HPDE6-E6E7 (cell line): Measurements from ENCODE around the gene LAIR1.
"Not testable (repeated sequence)": the region's sequence is repeated elsewhere in the genome, so short reads cannot be mapped to it uniquely, and the experiment has no call there.

Experiments
- DNase-seq: peaks from one replicate; pipeline ENCODE4 v3.0.0; 2011; ENCODE audit warnings: missing footprints; ENCODE audit errors: extremely low spot score

The LAIR1 gene

DNA sequence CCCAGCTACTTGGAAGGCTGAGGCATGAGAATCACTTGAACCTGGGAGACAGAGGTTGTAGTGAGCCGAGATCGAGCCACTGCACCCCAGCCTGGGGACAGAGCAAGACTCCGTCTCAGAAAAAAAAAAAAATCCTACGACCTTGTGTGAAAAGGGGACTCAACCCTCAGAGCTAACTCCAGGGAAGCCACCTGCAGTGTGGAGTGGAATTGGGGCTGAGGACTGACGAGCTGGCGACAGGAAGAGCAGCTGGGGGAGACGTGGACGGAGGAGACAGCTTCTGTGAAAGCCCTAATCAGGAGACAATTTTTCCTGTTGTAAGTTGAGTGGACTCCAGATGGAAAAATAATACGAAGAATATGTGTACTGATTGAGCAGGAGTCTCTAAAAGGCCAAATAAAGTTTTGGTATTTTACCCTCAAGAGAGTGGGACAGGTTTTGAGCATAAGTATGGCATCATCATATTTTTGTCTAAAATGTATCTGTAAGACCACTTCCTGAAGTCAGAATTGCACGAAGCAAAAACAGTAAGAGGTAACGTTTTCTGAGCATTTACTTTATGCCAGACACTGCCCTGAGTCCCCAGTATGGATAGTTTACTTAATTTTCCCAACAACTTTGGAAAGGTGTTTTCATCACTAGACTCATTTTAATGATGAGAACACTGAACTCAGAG is 12.0 kb upstream of the LAIR1 start:
- DNase-seq, result no peak

DNA sequence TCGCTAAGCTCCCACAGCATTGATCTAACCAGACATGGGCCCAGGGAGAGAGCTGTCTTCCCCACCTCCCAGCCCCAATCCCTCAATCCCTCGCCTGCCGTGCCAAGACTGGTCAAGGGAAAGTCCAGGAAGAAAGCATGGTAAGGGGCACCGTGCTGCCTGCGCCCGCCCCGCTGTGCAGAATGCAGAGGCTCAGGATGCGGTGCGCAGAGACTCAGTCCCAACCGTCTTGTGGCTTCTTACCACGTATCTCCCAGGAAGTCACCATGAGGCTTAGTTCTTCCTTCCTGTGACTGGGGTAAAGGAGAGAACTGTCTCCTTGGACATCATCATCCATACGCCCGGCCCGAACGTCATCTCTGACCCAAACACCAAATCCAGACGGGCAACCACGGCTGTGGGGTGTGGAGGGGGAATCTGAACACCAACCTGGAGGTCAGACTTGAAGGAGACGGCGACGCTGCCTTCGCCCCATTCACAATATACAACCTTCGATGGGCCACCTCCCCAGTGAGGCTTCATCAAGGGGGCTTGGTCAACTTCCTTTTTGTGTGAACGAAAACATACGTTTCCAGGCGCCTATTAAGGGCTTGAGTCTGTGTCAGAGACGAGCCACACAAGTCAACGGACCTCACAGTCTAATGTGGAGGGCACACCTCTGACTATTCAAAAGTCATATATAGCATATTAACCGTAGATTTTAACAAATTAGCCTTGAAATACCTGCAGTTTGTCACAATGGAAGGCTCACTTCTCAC is 10.6 kb upstream of the LAIR1 start:
- DNase-seq, result not testable (repeated sequence)

DNA sequence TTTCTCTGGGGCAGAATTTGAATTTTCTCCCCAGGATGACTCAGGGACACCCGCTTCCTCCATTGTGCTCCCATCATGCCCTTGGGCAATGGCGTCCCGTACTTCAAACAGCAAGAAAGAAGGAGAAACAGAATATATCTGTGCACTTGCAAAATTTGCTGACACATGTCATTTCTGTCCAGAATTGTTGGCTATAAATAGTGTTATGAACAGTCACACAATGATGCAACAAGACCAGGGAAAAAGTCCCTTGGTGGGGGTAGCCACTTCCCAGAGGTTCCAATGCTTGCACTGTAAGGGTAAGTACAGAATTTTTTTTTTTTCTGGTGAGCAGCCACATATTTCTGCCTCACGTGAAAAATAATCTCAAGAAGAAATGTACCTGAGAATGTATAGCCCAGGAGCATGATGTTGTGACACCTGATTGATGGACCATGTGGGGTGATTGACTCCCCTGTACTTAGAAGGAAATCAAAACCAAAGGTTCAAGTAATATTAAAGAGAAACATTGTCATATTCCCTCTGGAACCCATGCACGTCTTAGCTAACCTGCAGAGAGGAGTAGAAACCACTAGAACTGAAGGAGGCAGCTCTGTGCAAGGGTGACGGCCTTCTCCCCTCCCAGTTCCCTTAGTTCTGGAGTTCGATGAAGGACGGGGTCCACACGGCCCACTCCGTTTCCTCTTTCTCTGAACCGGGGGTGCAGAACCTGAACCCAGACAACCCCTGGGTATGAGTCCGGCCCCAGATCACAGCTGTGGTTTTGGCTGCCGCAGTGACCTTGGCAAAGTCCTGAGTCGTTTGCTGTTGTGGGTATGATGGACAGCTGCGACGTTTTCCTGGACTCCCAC is 9.3 kb upstream of the LAIR1 start:
- DNase-seq, result no peak

DNA sequence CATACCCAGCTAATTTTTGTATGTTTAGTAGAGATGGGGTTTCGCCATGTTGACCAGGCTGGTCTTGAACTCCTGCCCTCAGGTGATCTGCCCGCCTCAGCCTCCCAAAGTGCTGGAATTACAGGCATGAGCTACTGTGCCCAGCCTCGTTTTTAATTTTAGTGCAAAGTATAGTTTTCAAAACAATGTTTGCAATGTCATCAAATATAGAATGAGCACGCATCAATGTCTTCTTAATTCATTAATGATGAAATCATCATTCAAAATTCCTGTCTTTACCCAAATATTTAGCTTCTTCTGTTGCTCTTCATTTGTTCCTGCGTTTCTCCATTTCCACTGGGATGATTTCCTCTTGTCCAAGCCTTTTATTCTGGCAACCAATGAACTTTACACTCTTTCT is 6.7 kb upstream of the LAIR1 start:
- not testable (repeated sequence) for DNase-seq

DNA sequence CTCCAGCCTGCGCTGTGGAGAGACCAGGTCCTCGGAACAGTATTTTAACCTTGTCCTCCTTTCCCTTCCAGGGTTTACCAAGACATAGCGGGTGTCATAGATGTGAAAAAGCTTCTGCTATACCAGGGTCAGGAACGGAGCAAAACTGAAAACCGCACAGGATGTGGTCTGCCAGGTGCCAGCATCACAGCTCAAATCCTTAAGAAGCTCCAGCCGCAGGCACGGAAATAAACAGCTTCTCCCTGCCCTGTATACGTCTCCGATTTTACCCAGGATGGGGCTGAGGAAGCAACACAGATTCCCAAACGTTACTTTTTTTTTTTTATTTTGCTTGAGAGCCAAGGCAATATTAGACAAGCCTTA is 5.7 kb upstream of the LAIR1 start:
- not testable (repeated sequence) for DNase-seq

DNA sequence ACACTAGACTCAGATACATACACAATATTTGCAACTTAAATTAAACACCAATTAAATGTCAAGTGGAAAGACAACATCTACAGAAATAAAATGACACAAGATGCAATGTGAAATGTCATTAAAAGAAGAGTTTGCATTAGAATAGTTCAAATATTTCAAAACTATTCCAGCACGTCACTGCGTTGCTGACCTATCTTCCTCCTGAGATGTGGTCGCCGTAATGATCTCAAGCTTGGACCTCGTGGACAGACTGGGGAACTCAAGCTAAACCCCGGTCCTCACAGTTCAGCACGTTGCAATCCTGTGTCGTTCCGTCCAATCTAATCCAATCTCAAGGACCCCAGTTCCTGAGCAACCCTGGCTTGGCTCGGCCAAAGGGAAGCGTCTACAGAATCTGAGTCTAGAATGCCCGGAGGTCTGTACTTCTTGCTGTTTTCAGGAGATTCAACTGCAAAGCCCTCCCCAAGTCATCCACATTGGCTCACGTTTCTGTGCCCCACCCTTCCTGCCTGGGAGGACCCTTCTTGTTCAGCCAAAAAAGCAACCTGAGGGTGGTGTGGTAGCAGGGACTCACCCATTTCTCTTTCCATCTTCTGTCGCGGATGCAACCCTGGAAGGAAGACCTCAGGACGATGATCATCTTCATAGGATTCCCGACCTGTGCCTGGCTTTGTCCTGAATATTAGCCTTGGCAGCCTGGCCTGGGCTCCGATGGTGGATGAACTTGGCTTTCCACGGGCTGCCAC is 5.1 kb upstream of the LAIR1 start:
- DNase-seq, result not testable (repeated sequence)

DNA sequence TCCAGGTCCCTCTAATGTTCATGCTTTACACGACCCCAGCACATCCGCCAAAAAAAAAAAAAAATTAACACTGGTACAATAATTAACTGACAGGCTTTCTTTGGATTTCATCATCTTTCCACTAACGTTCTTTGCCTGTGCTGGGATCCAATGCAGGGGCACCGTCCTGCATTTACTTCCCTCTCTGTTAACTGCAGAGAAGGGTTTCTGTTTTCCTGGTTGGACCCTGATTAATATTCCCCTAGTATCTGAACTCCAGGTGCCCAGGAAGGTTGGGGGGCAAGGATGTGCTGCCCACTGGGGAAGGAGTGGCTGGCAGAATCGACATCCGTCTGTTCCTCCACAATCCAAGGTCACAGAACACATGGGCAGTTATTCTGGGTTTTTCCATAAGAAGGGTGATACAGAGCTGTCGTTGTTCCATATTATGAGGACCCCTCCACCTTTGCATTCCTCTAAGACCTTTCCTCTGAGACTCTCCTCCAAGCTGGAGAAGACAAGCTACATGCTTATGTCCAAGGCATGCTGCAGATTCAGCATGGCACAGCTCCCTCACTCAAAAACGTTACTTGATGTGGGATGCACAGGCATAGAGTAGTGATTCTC is 4.5 kb upstream of the LAIR1 start:
- DNase-seq, result no peak

DNA sequence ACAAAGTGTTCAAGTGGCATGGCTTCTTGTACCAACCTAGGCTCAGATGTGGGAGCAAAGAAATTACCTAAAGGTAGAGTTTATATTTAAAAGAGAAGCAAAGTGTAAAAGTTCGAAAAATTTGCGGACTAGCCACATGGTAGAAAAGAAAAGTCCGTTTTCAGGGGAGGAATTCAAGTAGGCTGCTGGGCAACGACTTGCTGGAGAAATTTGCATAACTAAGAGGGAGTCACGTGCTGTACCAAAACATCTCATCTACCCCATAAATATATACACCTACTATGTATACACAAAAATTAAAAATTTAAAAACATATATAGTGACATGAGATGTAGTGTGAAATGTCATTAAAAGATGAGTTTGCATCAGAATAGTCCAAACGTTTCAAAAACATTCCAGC is 2.1 kb upstream of the LAIR1 start:
- no peak for DNase-seq

DNA sequence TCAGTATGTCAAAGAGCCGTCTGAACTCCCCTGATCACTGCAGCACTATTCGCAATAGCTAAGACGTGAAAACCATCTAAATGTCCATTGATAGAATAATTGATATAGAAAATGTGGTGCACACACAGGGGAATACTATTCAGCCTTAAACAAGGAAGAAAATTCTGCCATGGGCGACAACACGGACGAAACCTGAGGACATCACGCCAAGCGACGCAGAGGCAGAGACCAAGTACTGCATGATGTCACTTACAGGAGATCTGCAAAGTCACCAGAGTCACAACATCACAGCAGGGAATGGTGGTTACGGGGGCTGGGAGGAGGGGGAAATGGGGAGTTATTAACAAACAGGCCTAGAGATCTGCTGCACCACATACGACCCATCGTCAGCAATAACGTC is 1.1 kb upstream of the LAIR1 start:
- not testable (repeated sequence) for DNase-seq

DNA sequence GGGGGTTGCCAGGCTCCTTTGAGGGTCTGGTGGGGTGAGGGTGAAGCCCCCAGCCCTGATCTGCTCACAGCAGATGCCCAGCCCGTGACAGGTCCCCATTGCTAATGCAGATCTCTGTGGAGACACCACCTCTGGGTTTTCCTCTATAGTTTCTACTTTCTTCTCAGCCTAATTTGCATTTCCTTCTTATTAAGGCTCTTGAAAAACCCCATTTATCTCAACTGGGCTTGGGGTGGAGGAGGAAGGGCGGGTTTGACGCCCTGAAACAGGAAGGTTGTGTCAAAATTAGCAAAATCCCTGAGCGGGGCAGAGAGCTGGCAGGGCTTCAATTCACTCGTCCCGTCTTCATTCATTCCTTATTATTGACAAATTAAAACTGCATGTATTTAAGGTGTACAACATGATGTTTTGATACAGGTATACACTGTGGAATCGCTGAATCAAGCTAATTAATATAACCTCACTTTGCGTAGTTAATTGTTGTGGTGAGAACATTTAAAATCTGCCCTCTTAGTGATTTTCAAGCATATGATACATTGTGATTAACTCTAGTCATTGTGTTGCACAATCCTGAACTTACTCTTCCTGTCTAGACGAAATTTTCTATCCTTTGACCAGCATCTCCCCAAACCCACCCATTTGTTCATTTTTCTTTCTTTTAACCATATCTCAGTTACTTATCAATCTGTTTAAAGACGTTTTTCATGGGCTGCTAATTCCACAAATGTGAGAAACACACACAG is 2.9 kb downstream of the LAIR1 start:
- not testable (repeated sequence) for DNase-seq

DNA sequence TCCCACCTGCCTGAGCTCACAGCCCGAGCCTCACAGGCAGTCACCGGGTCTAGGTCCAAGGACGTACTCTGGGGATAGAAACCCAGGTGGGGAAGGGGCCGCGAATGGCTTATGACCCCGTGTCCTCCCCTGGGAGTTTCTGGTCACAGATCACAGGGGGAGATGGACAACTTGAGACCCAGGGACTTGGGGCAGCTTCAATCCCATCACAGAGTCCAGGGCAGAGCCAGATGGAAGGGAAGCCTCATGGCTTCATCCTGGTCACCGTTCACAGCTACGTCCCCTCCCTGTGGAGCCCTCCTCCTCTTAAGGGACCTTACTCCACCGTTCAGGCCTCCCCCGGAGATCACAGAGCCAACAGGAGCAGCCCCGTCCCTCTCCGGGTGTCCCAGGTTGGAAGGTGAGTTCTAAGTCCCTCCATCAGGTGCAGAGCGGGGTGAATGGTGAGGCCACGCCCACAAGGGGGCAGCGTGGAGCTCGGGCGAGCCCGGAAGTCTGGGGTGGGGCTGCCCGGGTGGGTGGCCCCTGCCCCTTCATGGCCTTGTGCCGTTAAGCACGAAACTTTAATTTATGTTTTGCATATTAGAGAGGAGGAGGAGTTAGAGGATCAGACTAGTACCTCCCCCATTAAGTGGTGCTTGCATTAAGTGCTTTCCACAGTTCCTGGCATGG is 5.4 kb downstream of the LAIR1 start:
- not testable (repeated sequence) for DNase-seq

DNA sequence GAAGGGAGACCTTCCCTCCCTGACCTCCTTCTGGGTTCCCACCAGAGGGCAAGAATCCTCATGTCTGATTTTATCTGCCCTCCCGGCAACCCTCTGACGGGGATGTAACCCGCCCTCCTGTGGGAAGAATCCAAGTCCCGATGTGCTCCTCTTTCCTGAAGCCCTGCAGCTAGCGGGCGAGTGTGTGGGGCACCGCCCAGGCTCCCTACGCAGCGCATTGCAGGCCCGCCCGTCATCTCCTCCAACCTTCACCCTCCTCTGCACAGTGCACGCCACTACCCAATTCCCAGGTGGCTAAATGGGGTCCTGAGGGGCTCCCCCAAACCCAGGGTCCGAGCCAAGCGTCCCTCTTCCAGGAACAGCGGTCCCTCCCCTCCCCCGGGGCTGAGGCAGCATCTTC is 7.3 kb downstream of the LAIR1 start:
- DNase-seq, result no peak

DNA sequence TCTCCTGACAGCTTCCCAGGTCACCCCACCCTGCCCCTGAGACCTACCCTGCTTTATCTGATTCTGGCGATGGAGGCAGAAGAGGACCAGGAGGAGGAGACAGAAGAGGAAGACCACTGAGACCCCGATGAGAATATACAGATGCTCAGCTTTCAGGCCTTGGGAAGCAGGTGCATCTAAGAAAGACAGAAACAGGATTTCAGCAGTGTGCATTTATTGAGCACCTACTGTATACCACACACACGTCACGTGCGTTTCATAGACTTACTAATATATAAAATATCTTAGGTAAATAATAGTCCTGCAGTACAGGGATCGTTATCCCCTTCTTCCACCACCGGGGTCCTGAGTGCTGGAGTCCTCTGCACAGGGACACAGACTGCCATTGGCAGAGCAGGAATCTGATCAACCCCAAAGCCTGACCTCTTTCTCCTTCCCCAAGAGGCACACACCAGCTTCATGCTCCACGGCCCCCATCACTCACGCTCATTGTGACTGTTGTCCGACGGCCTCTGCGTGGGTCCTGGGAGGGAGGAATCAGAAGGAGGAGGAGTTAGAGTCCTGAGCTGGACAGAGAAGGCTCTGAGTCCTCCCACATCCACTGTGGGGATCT is 8.2 kb downstream of the LAIR1 start:
- DNase-seq, result no peak

DNA sequence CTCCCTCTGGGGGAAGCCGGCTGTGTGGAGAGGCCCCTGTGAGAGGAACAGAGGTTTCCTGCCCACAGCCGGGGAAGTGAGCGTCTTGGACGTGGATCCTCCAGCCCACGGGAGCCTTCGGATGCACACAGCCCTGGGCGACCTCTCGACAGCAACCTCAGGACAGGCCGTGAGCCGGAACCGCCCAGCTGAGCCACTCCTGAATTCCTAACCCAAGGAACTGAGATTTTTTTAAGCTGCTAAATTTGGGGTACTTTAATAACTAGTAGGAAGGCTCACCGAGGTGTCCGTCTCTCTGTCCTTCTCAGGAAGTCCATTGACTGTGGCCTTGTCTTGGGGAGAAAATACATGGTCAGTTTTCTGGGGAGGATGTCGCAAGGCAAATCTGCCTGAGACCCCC is 9.1 kb downstream of the LAIR1 start:
- no peak for DNase-seq

DNA sequence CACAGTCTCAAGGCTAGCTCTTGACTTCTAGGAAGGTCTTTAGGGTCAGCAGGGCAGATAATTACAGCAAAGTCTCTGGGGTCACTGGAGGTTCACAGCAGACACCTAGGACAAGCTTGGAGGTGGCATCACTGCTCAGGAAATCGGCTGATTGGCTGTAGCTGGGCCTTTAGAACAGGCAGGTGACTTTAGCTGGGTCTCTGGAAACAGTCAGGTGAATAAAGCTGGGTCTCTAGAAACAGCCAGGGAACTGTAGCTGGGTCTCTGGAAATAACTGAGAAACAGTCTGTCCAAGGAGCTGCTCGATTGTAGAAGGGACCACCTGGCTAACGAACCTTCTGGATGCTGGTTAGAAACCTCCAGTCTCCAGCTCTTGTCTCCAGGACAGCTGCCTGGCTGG is 10.0 kb downstream of the LAIR1 start:
- DNase-seq, result no peak

DNA sequence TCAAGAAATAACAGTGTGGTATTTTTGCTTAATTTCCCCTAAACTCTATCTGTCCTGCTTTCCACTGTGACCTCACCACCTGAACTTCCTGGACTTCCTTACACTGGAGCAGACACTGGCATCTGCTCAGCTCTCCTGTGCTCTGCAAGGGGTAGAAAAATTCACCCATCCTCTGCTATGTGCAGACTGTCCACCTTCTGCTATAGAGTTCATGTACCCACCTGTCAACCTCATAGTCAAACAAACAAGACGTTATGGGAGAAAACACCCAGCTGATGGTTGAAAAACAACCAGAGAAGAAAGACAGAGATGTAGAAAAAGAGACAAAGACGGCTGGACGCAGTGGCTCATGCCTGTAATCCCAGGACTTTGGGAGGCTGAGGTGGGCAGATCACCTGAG is 12.2 kb downstream of the LAIR1 start:
- no peak for DNase-seq

DNA sequence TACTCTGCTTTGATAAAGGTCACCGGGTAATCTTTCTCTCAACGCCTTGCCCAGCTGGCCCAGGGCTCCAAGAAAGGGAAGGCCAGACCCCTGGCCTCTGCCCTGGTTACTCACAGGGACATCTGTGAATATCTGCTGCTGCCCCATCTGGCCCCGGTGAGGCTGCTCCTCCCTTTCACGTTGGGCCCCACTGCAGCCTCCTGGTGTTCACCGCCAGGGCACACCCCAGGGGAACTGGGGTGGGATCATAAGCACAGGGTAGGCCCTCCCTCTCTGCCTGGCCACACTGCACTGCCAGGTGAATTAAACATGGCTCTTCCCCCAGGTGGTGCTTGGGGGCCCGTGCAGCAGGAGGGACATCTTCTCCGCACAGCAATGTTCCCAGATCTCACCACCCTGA is 12.7 kb downstream of the LAIR1 start:
- DNase-seq, result no peak

DNA sequence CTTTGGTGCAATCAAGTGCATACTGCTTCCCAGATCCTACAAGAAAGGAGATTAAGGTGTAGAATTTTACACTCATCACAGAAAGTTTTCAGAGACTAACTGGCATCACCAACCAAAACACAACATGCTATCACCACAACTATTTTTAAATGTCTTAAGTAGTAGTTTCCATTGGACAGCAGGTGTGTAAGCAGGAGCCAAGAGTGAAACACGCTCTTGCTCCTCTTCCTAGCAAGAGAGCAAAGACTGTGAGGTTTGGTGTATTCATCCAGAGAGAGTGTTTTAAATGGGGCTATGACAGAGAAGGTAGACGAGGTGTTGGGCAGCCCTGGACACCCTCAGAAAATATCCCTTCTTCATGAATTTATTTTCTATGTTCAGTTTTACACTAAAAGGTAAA is 13.3 kb downstream of the LAIR1 start:
- DNase-seq, result no peak

DNA sequence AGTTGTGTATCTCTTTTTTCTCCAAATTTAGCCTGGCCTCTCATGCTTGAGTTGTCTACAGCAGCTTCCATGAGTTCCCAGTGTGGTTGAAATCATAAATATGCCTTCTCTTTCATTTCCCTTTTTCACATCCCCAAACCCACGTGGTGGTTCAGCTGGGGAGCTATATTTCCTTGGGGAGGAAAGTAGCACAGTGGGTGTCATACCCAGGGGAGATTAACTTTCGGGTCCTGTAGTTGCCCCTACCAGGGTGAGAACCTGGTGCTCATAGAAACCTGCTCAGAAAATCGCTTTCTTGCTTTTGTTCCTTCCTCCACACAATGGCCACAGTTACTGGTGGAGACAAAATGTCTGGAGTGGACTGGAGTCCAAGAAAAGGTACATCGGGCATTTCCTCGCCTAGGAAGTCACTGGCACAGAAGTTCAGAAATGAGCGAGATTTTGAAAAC is 18.8 kb downstream of the LAIR1 start:
- no peak for DNase-seq

DNA sequence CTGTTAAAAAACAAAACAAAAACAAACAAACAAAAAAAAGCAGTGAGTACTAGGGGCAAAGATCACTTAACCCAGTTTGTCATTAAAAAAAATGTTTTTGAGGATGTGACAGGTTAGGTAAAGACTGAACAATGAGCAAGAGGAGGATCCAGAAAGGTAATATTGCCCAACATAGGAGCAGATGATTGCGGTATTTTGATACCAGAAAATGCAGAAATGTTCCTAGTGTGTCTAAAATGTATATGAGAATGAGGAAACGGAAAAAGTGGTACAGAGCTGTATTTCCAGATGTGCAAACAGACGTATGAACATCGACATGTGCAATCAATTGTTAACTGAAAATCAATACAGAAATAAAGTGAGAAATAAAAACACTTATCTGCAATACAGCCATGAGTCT is 20.9 kb downstream of the LAIR1 start:
- no peak for DNase-seq
